ENCODE results near the gene PSTPIP2. TPM values are rescaled to one million over a fixed set of nuclear protein-coding genes. Genes with fewer than 3 reads are reported as not detected.

Gene PSTPIP2, protein sequence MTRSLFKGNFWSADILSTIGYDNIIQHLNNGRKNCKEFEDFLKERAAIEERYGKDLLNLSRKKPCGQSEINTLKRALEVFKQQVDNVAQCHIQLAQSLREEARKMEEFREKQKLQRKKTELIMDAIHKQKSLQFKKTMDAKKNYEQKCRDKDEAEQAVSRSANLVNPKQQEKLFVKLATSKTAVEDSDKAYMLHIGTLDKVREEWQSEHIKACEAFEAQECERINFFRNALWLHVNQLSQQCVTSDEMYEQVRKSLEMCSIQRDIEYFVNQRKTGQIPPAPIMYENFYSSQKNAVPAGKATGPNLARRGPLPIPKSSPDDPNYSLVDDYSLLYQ
- 10 to 100 TPM; 12.8 to 14.7 TPM for total RNA-seq
- 1 to 10 TPM; 4.0 to 4.4 TPM for polyA plus RNA-seq

DNA sequence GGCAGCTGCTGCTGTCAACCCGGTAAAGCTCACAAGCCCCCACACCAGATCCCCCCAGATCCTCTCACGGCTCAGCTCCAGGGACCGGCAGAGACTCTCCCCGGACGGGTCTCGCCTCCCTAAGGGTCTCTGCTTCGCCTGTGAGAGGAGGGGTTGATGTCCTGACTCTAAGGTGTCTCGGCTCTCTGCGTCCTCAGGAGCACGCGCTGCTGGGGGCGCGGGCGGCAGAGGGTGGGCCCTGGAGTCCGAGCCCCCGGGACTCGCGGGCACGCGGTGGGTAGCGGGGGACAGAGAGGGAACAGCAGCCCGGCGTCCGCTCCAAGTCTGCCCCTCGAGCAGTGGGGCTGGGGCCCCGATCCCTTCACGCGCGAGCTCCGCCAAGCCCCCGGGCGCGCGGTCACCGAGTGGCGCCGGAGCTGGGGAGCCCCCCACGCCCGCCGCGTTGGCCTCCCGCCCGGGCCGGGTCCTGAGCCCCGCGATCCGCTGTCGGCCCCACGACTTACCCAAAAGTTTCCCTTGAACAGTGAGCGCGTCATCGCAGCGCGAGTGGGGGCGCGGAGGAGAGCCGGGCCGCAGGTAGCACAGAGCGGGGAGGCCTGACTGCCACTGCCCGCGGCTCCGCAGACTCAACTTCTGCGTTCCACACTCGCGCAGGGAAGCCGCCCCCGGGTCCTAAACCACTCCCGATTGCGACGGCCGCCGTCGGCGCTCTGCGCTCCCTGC is at the start of gene PSTPIP2:
TSS of gene PSTPIP2 (minus strand) at position 608 of the 723 bp plus-strand sequence. CDS start at position 536, 72 bp downstream.
- peak within 1 kb of the TSS in 1 of 2 donors; percentile 87 for H3K9ac ChIP-seq (ENCODE audit: low read depth in 1 of 2, low read length in 2 of 2)
- H3K27ac ChIP-seq (ENCODE audit: low read depth in 1 of 2, low read length in 2 of 2): peak within 1 kb of the TSS; percentile 35 to 58
- H3K4me1 ChIP-seq (ENCODE audit: control insufficient read depth in 4 of 4, insufficient read depth in 4 of 4, low read length in 3 of 4): peaks cover 8 to 35% (median 24%) of the 10 kb centered on the region in 4 donors
- no peaks in the 10 kb centered on the region for H3K27me3 ChIP-seq (ENCODE audit: control insufficient read depth in 4 of 4, insufficient read depth in 4 of 4, low read length in 3 of 4)
- TF ChIP-seq HNF4G (IDR thresholded peaks at IDR 0.05) (no peak), RAD21 (IDR thresholded peaks at IDR 0.05) (peak in 1 of 2 donors; percentile 25)
- WGBS: under 1% methylated on average over 75 of the region's 75 CpGs
- no peaks in the 10 kb centered on the region for H3K36me3 ChIP-seq (ENCODE audit: control insufficient read depth in 4 of 4, insufficient read depth in 3 of 4, low read depth in 1 of 4, low read length in 3 of 4)
- H3K9me3 ChIP-seq (ENCODE audit: control insufficient read depth in 4 of 4, low read length in 3 of 4): no peaks in the 10 kb centered on the region
- H3K4me3 ChIP-seq (ENCODE audit: low read depth in 1 of 3, low read length in 3 of 3): peak within 1 kb of the TSS; percentile 64 to 92 (median 88)
- peak; percentile 67 for DNase-seq (ENCODE audit: low spot score)

DNA sequence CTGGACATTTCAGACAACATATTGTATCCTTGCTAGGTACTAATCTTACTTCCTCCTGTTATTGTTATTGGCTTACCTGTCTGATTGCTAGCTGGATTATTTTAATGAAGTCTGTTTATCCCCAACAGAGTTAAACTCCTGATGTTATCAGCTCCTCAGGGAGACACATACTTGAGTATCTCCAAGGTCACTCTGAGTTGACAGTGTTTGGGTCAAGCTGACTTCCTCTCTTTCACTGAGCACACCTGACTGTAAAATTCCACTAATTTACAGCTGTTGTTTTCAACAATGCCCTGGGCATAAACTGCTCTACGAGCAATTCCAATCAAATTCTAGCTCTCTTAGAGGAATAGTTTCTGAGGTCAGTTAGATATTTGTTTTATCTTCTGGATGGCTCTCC is 41.7 kb upstream of the PSTPIP2 start:
- H3K4me1 ChIP-seq (ENCODE audit: control insufficient read depth in 4 of 4, insufficient read depth in 4 of 4, low read length in 3 of 4): no peaks in the 10 kb centered on the region
- no peak overlapping the region for H3K27ac ChIP-seq (ENCODE audit: low read depth in 1 of 2, low read length in 2 of 2)
- no peak overlapping the region for H3K4me3 ChIP-seq (ENCODE audit: low read depth in 1 of 3, low read length in 3 of 3)
- TF ChIP-seq, protein P1, sequence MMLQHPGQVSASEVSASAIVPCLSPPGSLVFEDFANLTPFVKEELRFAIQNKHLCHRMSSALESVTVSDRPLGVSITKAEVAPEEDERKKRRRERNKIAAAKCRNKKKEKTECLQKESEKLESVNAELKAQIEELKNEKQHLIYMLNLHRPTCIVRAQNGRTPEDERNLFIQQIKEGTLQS (IDR thresholded peaks at IDR 0.05): no peak
- TF ChIP-seq, protein P2, sequence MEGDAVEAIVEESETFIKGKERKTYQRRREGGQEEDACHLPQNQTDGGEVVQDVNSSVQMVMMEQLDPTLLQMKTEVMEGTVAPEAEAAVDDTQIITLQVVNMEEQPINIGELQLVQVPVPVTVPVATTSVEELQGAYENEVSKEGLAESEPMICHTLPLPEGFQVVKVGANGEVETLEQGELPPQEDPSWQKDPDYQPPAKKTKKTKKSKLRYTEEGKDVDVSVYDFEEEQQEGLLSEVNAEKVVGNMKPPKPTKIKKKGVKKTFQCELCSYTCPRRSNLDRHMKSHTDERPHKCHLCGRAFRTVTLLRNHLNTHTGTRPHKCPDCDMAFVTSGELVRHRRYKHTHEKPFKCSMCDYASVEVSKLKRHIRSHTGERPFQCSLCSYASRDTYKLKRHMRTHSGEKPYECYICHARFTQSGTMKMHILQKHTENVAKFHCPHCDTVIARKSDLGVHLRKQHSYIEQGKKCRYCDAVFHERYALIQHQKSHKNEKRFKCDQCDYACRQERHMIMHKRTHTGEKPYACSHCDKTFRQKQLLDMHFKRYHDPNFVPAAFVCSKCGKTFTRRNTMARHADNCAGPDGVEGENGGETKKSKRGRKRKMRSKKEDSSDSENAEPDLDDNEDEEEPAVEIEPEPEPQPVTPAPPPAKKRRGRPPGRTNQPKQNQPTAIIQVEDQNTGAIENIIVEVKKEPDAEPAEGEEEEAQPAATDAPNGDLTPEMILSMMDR (IDR thresholded peaks at IDR 0.05; ENCODE audit: low read depth, low read length, missing input control): no peak
- no peak for TF ChIP-seq HNF4A (conservative IDR thresholded peaks at IDR 0.05)
- TF ChIP-seq RXRA (IDR thresholded peaks at IDR 0.05): no peak
- TF ChIP-seq, protein P3, sequence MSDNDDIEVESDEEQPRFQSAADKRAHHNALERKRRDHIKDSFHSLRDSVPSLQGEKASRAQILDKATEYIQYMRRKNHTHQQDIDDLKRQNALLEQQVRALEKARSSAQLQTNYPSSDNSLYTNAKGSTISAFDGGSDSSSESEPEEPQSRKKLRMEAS (IDR thresholded peaks at IDR 0.05): no peak
- TF ChIP-seq NR2F2 (IDR thresholded peaks at IDR 0.05): no peak
- no peak for TF ChIP-seq FOXA2 (IDR thresholded peaks at IDR 0.05)
- TF ChIP-seq, protein P4, sequence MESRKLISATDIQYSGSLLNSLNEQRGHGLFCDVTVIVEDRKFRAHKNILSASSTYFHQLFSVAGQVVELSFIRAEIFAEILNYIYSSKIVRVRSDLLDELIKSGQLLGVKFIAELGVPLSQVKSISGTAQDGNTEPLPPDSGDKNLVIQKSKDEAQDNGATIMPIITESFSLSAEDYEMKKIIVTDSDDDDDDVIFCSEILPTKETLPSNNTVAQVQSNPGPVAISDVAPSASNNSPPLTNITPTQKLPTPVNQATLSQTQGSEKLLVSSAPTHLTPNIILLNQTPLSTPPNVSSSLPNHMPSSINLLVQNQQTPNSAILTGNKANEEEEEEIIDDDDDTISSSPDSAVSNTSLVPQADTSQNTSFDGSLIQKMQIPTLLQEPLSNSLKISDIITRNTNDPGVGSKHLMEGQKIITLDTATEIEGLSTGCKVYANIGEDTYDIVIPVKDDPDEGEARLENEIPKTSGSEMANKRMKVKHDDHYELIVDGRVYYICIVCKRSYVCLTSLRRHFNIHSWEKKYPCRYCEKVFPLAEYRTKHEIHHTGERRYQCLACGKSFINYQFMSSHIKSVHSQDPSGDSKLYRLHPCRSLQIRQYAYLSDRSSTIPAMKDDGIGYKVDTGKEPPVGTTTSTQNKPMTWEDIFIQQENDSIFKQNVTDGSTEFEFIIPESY (IDR thresholded peaks at IDR 0.05): no peak
- TF ChIP-seq, protein P5, sequence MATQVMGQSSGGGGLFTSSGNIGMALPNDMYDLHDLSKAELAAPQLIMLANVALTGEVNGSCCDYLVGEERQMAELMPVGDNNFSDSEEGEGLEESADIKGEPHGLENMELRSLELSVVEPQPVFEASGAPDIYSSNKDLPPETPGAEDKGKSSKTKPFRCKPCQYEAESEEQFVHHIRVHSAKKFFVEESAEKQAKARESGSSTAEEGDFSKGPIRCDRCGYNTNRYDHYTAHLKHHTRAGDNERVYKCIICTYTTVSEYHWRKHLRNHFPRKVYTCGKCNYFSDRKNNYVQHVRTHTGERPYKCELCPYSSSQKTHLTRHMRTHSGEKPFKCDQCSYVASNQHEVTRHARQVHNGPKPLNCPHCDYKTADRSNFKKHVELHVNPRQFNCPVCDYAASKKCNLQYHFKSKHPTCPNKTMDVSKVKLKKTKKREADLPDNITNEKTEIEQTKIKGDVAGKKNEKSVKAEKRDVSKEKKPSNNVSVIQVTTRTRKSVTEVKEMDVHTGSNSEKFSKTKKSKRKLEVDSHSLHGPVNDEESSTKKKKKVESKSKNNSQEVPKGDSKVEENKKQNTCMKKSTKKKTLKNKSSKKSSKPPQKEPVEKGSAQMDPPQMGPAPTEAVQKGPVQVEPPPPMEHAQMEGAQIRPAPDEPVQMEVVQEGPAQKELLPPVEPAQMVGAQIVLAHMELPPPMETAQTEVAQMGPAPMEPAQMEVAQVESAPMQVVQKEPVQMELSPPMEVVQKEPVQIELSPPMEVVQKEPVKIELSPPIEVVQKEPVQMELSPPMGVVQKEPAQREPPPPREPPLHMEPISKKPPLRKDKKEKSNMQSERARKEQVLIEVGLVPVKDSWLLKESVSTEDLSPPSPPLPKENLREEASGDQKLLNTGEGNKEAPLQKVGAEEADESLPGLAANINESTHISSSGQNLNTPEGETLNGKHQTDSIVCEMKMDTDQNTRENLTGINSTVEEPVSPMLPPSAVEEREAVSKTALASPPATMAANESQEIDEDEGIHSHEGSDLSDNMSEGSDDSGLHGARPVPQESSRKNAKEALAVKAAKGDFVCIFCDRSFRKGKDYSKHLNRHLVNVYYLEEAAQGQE (IDR thresholded peaks at IDR 0.05): no peak
- TF ChIP-seq EGR1 (IDR thresholded peaks at IDR 0.05; ENCODE audit: low read depth in 2 of 2): no peak
- TF ChIP-seq JUND (IDR thresholded peaks at IDR 0.05): no peak
- no peak for TF ChIP-seq GABPA (IDR thresholded peaks at IDR 0.05 in 1 of 2, conservative IDR thresholded peaks at IDR 0.05 in 1 of 2)
- no peak for TF ChIP-seq FOXA1 (IDR thresholded peaks at IDR 0.05)
- H3K9ac ChIP-seq (ENCODE audit: low read depth in 1 of 2, low read length in 2 of 2): no peak overlapping the region
- H3K36me3 ChIP-seq (ENCODE audit: control insufficient read depth in 4 of 4, insufficient read depth in 3 of 4, low read depth in 1 of 4, low read length in 3 of 4): peaks cover 0 to 8% (median 4%) of the 10 kb centered on the region in 4 donors
- no peaks in the 10 kb centered on the region for H3K9me3 ChIP-seq (ENCODE audit: control insufficient read depth in 4 of 4, low read length in 3 of 4)
- WGBS: 54% methylated on average over 1 of the region's 1 CpG
- no peak for DNase-seq (ENCODE audit: low spot score)
- no peaks in the 10 kb centered on the region for H3K27me3 ChIP-seq (ENCODE audit: control insufficient read depth in 4 of 4, insufficient read depth in 4 of 4, low read length in 3 of 4)
